ENCODE data around the gene NT5C3A. TPM values are rescaled to one million over a fixed set of nuclear protein-coding genes. Genes with fewer than 3 reads are reported as not detected.

The NT5C3A gene
- total and polyA plus RNA-seq, 2 experiments from 2014 or later: 28.5 to 45.8 TPM

GRCh38 chr7:33041631-33042428, 20.7 kb downstream of the NT5C3A start:
- peaks cover 98% of the 10 kb centered on the region for H3K79me2 ChIP-seq (replicated peaks; ENCODE audit: insufficient read depth)
- no peak for DNase-seq (ENCODE audit: low spot score)
- Mint-ChIP-seq H3K36me3 (ENCODE audit: low read depth) (peaks cover 3% of the 10 kb centered on the region), H3K27me3 (ENCODE audit: insufficient read depth, low read depth, poor library complexity) (no peaks in the 10 kb centered on the region), H3K27ac (no peak overlapping the region), H3K9me3 (no peaks in the 10 kb centered on the region), H3K4me3 (no peak overlapping the region), H3K4me1 (peaks cover 9% of the 10 kb centered on the region)
- no peak overlapping the region for H2AFZ ChIP-seq
- H3K9me2 ChIP-seq (ENCODE audit: insufficient read depth): no peaks in the 10 kb centered on the region
- H4K20me1 ChIP-seq (replicated peaks; ENCODE audit: insufficient read depth): peaks cover 68% of the 10 kb centered on the region
- no peaks in the 10 kb centered on the region for H3F3A ChIP-seq (replicated peaks; ENCODE audit: low read depth)
- TF ChIP-seq NANOG (IDR thresholded peaks at IDR 0.05; ENCODE audit: borderline replicate concordance) (no peak), REST (IDR thresholded peaks at IDR 0.05; ENCODE audit: unreplicated experiment) (no peak), ZNF331 (CRISPR knock-in tag; IDR thresholded peaks at IDR 0.05; ENCODE audit: low read depth) (no peak)
- no peak overlapping the region for H3K4me3 ChIP-seq
- H3K36me3 ChIP-seq (ENCODE audit: insufficient read depth): no peaks in the 10 kb centered on the region
- no peak overlapping the region for H3K27ac ChIP-seq (ENCODE audit: low read depth)
- ATAC-seq: no peak
- no peaks in the 10 kb centered on the region for H3K27me3 ChIP-seq (ENCODE audit: insufficient read depth)
- no peak overlapping the region for H3K4me2 ChIP-seq
- H3K4me1 ChIP-seq (ENCODE audit: insufficient read depth): no peaks in the 10 kb centered on the region; the same call in 1 of the 2 replicates

- no peaks in the 10 kb centered on the region; the same call in 1 of the 2 replicates for H3K4me1 ChIP-seq (ENCODE audit: insufficient read depth)
- Mint-ChIP-seq H3K4me3 (no peak overlapping the region), H3K27me3 (ENCODE audit: insufficient read depth, low read depth, poor library complexity) (no peaks in the 10 kb centered on the region), H3K36me3 (ENCODE audit: low read depth) (peaks cover 3% of the 10 kb centered on the region), H3K4me1 (peaks cover 9% of the 10 kb centered on the region), H3K9me3 (no peaks in the 10 kb centered on the region), H3K27ac (no peak overlapping the region)
- H2AFZ ChIP-seq: no peak overlapping the region
- ATAC-seq (no peak), DNase-seq (ENCODE audit: low spot score) (no peak)
- no peaks in the 10 kb centered on the region for H3F3A ChIP-seq (replicated peaks; ENCODE audit: low read depth)
- no peaks in the 10 kb centered on the region for H3K36me3 ChIP-seq (ENCODE audit: insufficient read depth)
- H3K79me2 ChIP-seq (replicated peaks; ENCODE audit: insufficient read depth): peaks cover 98% of the 10 kb centered on the region
- no peak overlapping the region for H3K4me3 ChIP-seq
- no peak overlapping the region for H3K4me2 ChIP-seq
- no peaks in the 10 kb centered on the region for H3K27me3 ChIP-seq (ENCODE audit: insufficient read depth)
- no peaks in the 10 kb centered on the region for H3K9me2 ChIP-seq (ENCODE audit: insufficient read depth)
- H3K27ac ChIP-seq (ENCODE audit: low read depth): no peak overlapping the region
- no peak for TF ChIP-seq ZNF331 (CRISPR knock-in tag; IDR thresholded peaks at IDR 0.05; ENCODE audit: low read depth)
- no peak for TF ChIP-seq JUNB (IDR thresholded peaks at IDR 0.05; ENCODE audit: unreplicated experiment)
- no peak for TF ChIP-seq REST (IDR thresholded peaks at IDR 0.05; ENCODE audit: unreplicated experiment)
- TF ChIP-seq CREB1 (CRISPR knock-in tag; IDR thresholded peaks at IDR 0.05; ENCODE audit: low read depth): no peak
- no peak for TF ChIP-seq STAT1 (IDR thresholded peaks at IDR 0.05; ENCODE audit: unreplicated experiment)
- TF ChIP-seq ETS1 (IDR thresholded peaks at IDR 0.05): no peak
- peaks cover 62% of the 10 kb centered on the region for H4K20me1 ChIP-seq (replicated peaks; ENCODE audit: insufficient read depth)
Observed at GRCh38 chr7:33040803-33041516, 21.6 kb downstream of the NT5C3A start.

Data from GM23338 (cell line).